HepG2 (cell line): Measurements from ENCODE around the gene CST11. TPM values are rescaled to one million over a fixed set of nuclear protein-coding genes. Genes with fewer than 3 reads are reported as not detected.

ENCODE experiments used
- ATF6 ChIP-seq: sonication (generic); formaldehyde crosslinking; conservative IDR thresholded peaks from 2 replicates; pipeline ENCODE4 v1.4.0; 2020; ENCODE audit warnings: missing genetic modification reagents
- CEBPG ChIP-seq: IDR thresholded peaks from 2 replicates; pipeline ENCODE4 v1.6.1; 2016
- DPF2 ChIP-seq: sonication (generic); formaldehyde crosslinking; IDR thresholded peaks from 2 replicates; pipeline ENCODE4 v1.4.0; 2020; ENCODE audit warnings: mild to moderate bottlenecking, low read depth, missing genetic modification reagents, borderline replicate concordance
- IKZF4 ChIP-seq: sonication (generic); formaldehyde crosslinking; IDR thresholded peaks from 2 replicates; pipeline ENCODE4 v1.5.1; 2020; ENCODE audit warnings: borderline replicate concordance, mild to moderate bottlenecking, low read depth, missing genetic modification reagents; ENCODE audit errors: not compliant biosample characterization
- NFE2L2 ChIP-seq: fragments of 150-350 bp; IDR thresholded peaks from 2 replicates; pipeline ENCODE4 v1.6.1; 2014; ENCODE audit warnings: low read length
- RXRA ChIP-seq: sonication (generic); formaldehyde crosslinking; IDR thresholded peaks from 2 replicates; pipeline ENCODE4 v1.5.1; 2020; ENCODE audit warnings: missing genetic modification reagents
- TAF15 ChIP-seq: fragments of 200-400 bp; formaldehyde crosslinking; IDR thresholded peaks from one replicate; pipeline ENCODE4 v1.6.1; 2018; ENCODE audit warnings: mild to moderate bottlenecking, low read depth, low read length; ENCODE audit not compliant: poor library complexity, severe bottlenecking
- TARDBP ChIP-seq: sonication (generic); formaldehyde crosslinking; IDR thresholded peaks from 2 replicates; pipeline ENCODE4 v1.8.0; 2022; ENCODE audit warnings: mild to moderate bottlenecking, missing genetic modification reagents
- TCF7L2 ChIP-seq: IDR thresholded peaks from 2 replicates; pipeline ENCODE4 v1.6.1; 2011; ENCODE audit warnings: mild to moderate bottlenecking, low read depth, low read length, moderate library complexity
- THAP11 ChIP-seq: IDR thresholded peaks from 2 replicates; pipeline ENCODE4 v1.6.1; 2016; ENCODE audit warnings: missing biosample characterization, missing genetic modification reagents
- ZBED4 ChIP-seq: sonication (generic); formaldehyde crosslinking; IDR thresholded peaks from 2 replicates; pipeline ENCODE4 v1.4.0; 2020; ENCODE audit warnings: missing genetic modification reagents, borderline replicate concordance
- ZBTB3 ChIP-seq: sonication (generic); formaldehyde crosslinking; IDR thresholded peaks from 2 replicates; pipeline ENCODE4 v1.4.0; 2020; ENCODE audit warnings: low read depth, mild to moderate bottlenecking, moderate library complexity, missing genetic modification reagents, borderline replicate concordance
- ZNF18 ChIP-seq: sonication (generic); formaldehyde crosslinking; IDR thresholded peaks from 2 replicates; pipeline ENCODE4 v1.8.0; 2022; ENCODE audit warnings: mild to moderate bottlenecking, missing genetic modification reagents; ENCODE audit not compliant: insufficient replicate concordance
- ZNF317 ChIP-seq: sonication (generic); formaldehyde crosslinking; IDR thresholded peaks from 2 replicates; pipeline ENCODE4 v1.5.0; 2020; ENCODE audit warnings: mild to moderate bottlenecking, missing genetic modification reagents
- ZNF331 ChIP-seq: sonication (generic); formaldehyde crosslinking; IDR thresholded peaks from 2 replicates; pipeline ENCODE4 v1.4.0; 2020; ENCODE audit warnings: missing genetic modification reagents
- ZNF430 ChIP-seq: sonication (generic); formaldehyde crosslinking; IDR thresholded peaks from 2 replicates; pipeline ENCODE4 v1.9.0; 2021; ENCODE audit warnings: mild to moderate bottlenecking, missing genetic modification reagents
- ZNF44 ChIP-seq: sonication (generic); formaldehyde crosslinking; IDR thresholded peaks from 2 replicates; pipeline ENCODE4 v1.5.1; 2020; ENCODE audit warnings: mild to moderate bottlenecking, missing genetic modification reagents
- ZNF720 ChIP-seq: sonication (generic); formaldehyde crosslinking; IDR thresholded peaks from 2 replicates; pipeline ENCODE4 v1.4.0; 2020; ENCODE audit warnings: missing genetic modification reagents
- ZUFSP ChIP-seq: sonication (generic); formaldehyde crosslinking; IDR thresholded peaks from 2 replicates; pipeline ENCODE4 v1.9.0; 2021; ENCODE audit warnings: missing genetic modification reagents, mild to moderate bottlenecking, borderline replicate concordance
- polyA plus RNA-seq, 8 experiments: library from polyadenylated mRNA; depleted of rRNA in 3 of 8; stranded (reverse) in 7 of 8; unstranded in 1 of 8; fragments of >200 nt; fragmentation: Illumina TruSeq in 4 of 8; extraction: Trizol in 4 of 8; gene quantifications; 2 replicates each; pipeline versions ENCODE4 v1.2.1 to v1.2.3, GENCODE V29; 2011 to 2016; ENCODE audit warnings: low read depth in 4 of 8, missing spikeins in 1 of 8, mixed read lengths in 1 of 8; ENCODE audit not compliant: insufficient read depth in 1 of 8
- total RNA-seq, 5 experiments: library from RNA; depleted of rRNA; stranded (reverse); fragments of >200 nt; fragmentation: Illumina TruSeq; extraction: Trizol; gene quantifications; 2 replicates each; pipeline ENCODE4 v1.2.3, GENCODE V29; 2016; ENCODE audit warnings: low read depth in 1 of 5

CST11 gene
- total and polyA plus RNA-seq, 2 of the 13 experiments (the other 11 are each of a cell fraction or from before 2014, with no cell fraction given): not detected

- TF ChIP-seq ZUFSP (CRISPR knock-in tag): no peak
- TF ChIP-seq THAP11 (CRISPR knock-in tag): peak; percentile 78
- no peak for TF ChIP-seq ZBED4
- no peak for TF ChIP-seq IKZF4 (CRISPR knock-in tag)
- TF ChIP-seq ZNF720 (CRISPR knock-in tag): no peak
- TF ChIP-seq ATF6 (CRISPR knock-in tag): no peak
- no peak for TF ChIP-seq ZNF430 (CRISPR knock-in tag)
- 0 out of 2 replicates have a peak, but pooled peaks have one; percentile 31 for TF ChIP-seq DPF2
- TF ChIP-seq ZNF44 (CRISPR knock-in tag): no peak
- no peak for TF ChIP-seq ZBTB3
- peak; percentile 61; the same call in 1 of the 2 replicates for TF ChIP-seq TARDBP (CRISPR knock-in tag)
- TF ChIP-seq ZNF331 (CRISPR knock-in tag): peak; percentile 83; the same call in 1 of the 2 replicates
- no peak for TF ChIP-seq ZNF18 (CRISPR knock-in tag)
- no peak for TF ChIP-seq NFE2L2
- TF ChIP-seq TCF7L2: no peak
- TF ChIP-seq RXRA (CRISPR knock-in tag): peak; percentile 88
- TF ChIP-seq TAF15: no peak
- TF ChIP-seq ZNF317 (CRISPR knock-in tag): no peak
- TF ChIP-seq CEBPG (CRISPR knock-in tag): peak; percentile 29; the same call in 1 of the 2 replicates
Measured at GRCh38 chr20:23435626-23436539, 16.8 kb downstream of the CST11 start (continued).
